Dermis blood vessel endothelial cell (primary cell): Measurements from ENCODE around the gene GMPR. TPM values are rescaled to one million over a fixed set of nuclear protein-coding genes. Genes with fewer than 3 reads are reported as not detected.
"Not testable (repeated sequence)": the region's sequence is repeated elsewhere in the genome, so short reads cannot be mapped to it uniquely, and the experiment has no call there.

Experiments used
- DNase-seq: peaks from one replicate; pipeline ENCODE4 v3.0.0; 2010
- total RNA-seq: library from RNA; depleted of rRNA; stranded (reverse); fragments of >200 nt; gene quantifications from 2 replicates; pipeline ENCODE4 v1.2.3, GENCODE V29; 2014

Gene GMPR
- total RNA-seq, 1 donor from 2014 or later = 26.0 TPM

DNA sequence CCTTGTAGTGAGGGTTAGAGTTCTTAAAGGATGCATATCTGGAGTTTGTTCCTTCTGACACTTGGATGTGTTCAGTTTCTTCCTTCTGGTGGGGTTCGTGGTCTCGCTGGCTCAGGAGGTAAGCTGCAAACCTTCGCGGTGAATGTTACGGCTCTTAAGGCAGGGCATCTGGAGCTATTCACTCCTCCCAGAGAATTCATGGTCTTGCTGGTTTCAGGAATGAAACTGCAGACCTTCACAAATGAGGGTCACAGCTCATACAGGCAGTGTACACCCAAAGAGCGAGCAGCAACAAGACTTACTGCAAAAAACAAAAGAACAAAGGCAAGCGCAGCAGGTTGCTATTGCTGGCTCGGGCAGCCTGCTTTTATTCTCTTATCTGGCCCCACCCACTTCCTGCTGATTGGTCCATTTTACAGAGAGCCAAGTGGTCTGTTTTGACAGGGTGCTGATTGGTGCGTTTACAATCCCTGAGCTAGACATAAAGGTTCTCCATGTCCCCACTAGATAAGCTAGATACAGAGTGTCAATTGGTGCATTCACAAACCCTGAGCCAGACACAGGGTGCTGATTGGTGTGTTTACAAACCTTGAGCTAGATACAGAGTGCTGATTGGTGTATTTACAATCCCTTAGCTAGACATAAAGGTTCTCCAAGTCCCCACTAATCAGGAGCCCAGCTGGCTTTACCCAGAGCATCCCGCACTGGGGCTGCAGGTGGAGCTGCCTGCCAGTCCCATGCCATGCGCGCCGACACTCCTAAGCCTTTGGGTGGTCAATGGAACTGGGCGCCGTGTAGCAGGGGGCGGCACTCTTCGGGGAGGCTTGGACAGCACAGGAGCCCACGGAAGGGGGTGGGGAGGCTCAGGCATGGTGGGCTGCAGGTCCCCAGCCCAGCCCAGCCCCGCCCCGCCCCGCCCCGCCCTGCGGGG lies 12.0 kb upstream of the GMPR start:
- DNase-seq = not testable (repeated sequence)

DNA sequence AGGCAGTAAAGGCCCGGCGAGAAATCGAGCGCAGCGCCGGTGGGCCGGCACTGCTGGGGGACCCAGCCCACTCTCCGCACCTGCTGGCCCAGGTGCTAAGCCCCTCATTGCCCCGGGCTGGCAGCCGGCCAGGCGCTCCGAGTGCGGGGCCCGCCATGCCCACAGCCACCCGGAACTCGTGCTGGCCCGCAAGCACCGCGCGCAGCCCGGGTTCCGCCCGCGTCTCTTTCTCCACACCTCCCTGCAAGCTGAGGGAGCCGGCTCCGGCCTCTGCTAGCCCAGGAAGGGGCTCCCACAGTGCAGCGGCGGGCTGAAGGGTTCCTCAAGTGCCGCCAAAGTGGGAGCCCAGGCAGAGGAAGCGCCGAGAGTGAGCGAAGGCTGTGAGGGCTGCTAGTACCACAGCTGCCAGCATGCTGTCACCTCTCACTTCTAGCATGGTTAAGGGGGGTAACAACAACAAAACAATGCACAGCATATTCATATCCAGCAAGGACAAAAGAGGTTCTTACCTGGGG lies 11.3 kb upstream of the GMPR start:
- DNase-seq = no peak

DNA sequence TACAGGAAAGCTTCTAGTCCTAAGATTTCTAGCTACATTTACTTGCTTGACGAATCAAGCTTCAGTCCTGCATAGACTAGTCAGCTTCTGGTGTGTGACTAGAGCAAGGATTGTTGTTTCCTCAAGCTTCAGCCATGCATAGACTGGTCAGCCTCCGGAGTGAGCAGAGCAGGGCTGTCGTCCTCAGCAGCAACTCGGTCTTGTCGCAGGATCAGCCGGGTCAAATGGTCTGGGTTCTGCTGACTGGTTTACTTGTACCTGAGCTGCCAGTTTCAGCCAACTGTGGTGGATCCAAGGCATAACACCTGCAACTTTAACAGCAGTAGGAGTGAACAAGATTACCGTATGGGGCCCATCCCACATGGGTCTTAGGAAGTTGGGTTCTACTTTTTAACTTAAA lies 10.8 kb upstream of the GMPR start:
- no peak for DNase-seq

DNA sequence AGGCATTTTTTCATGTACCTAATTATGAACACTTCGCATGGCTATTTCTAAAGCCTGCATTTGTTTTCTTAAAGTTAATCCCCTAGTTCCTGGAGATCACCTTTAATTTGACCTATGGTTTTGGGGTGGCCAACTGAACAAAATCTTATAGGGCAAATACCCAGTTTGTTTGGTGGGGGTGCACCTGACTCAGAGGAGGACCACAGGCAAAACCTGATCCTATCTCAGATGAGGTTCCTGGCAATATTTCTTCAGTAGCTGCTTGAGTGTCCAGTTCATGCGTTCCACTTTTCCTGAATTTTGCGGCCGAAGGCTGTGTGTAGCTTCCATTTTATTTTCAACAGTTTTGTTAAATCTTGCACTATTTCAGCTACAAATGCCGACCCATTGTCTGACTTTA lies 10.3 kb upstream of the GMPR start:
- DNase-seq = no peak

DNA sequence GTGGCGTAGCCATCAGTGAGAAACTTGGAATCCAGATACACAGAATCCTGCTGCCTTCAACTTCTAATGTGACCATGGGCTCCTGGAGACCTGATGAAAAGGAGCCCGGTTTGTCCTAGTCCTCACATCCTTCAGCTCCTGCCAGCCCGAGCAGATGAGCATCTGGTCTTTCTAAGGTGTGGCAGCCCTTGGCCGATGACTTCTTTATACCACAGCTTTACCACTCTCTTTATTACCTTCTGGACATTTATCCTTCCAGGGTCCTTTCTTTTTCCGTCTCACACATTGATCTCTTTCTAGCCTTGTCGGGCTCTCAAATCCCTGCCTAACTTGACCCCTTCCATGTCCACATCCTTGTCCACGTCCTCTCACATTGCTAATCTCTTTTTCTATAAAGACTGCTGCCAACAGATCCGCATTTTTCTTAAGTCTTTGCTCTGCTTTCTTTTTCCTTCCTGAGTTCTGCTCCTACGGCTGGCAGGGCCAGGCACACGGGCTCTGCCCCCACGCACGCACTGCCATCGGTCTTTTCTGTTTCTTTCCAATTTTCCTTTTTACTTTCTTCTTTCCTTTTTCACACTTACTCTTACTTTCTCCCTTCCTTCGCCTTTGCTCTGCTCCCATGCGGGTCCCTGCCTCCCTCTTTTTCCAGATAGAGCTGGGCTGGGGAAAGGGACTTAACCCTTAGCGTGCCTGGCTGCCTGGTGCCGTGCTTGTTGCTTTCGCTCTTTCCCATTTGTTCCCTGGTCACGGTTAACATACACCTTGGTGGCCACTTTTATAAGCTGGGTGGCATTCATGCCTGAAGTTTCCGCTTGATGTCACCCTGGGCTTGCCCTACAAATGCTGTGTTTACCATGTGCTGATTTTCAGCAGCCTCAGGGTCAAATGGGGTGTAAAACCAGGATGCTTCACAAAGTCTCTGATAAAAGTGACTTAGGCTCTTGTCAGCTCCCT lies 9.4 kb upstream of the GMPR start:
- DNase-seq = peak; percentile 31

DNA sequence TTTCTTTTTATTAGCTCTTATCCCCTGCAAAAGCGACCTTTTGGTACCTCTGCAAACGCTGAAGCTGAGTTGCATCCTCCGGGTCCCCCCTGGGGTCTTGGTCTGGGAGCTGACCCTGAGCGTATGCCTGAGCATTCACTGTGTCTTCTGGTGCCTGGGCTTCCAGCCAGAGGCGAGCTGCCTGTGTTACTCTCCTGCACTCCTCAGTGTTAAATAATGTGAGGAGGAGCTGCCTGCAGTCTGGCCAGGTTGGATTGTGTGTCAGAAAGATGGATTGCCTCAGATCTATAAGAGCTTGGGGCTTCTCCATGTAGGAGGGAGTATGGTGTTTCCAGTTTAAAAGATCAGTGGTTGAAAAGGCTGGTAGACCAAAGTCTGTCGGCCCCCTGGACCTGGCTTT lies 8.7 kb upstream of the GMPR start:
- DNase-seq = no peak

DNA sequence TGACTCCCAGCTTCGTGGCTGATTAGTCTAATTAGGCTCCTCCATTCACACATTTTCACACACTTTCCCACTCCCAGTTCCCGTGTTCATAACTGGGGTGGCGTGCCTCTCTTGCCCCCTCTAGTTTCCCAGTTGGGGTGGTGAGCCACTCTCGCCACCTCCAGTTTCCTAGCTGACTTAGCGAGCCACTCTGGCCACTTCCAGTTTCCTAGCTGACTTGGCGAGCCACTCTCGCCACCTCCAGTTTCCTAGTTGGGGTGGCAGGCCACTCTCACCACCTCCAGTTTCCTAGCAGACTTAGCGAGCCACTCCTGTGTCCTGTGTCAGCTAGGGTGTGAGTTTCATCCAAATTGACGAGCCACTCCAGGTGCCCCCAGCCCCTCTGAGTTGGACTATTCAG lies 7.4 kb upstream of the GMPR start:
- no peak for DNase-seq

DNA sequence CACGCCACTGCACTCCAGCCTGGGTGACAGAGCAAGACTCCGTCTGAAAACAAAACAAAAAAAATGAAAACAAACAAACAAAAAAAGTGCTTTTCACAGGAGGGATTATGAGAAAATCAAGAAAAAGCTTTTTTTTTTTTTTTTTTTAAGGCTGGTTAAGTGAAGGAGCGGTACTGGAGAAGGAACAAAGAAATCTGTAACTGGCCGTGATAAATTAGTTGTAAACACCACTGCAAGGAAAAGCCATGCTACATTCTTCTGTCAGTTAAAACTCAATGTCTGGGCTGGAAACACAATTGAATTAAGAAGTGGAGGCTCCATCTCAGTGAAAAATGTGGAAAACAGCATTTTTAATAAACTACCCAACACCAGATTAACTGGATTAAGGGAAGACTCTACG lies 6.3 kb upstream of the GMPR start:
- DNase-seq = no peak

DNA sequence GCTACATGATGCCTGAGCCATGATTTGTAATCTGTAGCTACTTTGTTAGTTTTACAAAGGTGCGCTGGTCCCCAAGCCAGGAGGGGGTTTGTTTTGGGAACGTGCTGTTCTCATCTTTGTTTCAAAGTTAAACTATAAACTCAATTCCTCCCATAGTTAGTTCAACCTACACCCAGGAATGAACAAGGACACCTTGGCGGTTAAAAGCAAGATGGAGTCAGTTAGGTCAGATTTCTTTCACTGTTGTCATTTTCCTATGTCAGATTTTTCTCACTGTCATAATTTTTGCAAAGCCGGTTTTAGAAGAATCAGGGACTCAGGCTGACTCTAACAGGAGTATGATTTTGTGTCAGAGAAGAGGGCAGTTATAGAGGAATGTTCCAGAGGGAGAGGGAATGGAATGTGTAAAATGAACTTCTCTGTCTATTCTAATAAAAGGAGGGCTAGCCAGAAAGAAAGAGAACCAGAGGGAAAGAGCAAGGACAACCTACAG lies 2.3 kb upstream of the GMPR start:
- no peak for DNase-seq

DNA sequence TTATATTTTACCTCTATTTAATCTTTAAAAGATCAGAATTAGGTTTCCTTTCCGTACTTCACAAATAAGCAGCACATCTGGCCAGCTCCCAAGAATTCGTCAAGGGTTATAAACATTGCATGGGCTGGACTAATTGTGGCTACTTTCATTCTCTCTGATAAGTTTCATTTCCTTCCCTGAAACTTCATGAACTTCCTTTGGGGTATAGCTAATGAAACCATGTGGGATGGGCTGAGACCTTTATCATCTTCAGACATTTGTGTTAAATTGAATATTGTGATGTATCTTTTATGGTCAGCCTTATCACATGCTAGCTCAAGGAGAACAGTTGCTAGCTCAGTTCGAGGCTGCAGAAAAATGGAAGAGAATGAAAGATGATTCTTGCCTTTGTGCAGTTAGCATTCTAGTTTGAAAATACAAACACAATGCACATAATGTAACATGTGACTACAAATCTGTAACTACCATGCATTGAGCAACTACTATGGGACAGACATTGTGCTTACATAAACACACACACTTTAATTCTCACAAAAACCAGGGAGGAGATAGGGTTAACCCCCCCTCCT lies 1.7 kb upstream of the GMPR start:
- peak; percentile 79 for DNase-seq

DNA sequence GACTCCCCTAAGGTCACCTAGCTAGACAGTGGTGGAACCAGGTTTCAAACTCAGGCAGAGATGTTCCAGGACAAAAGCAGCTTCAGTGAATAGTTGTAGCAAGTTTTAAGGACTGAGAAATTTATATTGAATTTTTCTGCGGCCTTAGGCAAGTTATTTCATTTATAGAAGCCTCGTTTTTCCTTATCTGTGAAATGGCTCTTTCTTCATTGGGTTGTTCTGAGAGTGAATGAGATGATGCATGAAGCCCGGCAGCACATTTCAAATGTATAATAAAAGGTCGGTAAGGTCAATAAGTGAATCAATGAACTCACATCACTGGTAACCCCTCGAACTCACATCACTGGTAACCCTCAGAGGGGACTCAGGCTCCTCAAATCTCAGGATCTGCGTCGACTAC lies 1.1 kb upstream of the GMPR start:
- no peak for DNase-seq

DNA sequence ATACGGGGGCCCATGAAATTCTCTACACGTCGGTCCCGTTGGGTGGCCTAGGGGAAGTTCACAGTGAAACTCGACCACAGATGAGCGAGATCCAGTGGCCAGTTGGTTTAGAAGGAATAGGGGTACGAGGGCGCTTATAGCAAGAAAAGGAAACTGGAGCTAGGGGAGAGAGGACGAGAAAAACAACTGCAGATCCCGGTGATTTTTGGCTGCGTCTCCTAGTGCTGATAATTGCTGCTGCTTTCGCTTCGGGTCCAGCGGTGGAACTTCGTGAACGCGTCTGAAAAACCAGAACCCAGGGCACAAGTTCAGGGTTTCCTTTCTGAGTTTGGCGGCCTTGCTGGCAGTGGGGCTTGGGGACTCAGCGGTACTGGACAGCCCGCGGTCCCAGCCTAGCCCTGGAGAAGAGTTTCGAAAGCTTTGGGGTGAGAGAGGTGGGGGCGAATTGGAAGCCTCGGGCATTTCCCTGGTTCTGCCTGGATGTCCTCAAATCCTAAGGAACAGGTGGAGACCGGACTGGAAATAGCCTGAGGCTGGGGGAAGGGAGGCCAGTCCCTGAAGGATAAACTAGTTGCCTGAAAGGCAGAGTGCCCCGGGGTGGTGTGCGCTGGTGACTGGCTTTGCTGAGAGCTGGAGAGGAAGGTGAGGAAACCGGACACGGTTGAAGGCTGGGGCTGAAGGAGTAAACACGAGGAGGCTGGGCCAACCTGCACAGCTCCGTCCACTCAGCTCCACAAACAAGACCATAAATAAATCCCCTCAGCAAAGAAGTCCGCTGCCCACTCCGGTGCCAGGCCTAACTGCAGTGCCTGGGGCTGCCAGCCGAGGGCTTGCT lies 793 bp downstream of the GMPR start:
- DNase-seq = peak; percentile 53

DNA sequence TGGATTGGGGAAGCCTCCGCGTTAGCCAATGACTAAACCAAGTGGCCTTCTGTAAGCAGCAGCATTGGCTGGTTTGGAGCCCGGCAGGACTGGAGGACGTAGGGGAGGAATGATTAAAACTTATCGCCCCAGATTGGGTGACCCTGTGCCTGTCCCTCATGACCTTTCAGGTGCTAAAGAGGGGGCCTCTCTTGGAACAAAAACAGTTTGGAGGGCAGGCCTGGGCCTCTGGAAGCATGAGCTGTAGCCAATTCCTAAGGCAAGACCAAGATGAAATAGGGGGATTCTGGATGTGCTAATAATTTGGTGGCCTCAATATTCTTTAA lies 1.4 kb downstream of the GMPR start:
- DNase-seq = peak; percentile 93

DNA sequence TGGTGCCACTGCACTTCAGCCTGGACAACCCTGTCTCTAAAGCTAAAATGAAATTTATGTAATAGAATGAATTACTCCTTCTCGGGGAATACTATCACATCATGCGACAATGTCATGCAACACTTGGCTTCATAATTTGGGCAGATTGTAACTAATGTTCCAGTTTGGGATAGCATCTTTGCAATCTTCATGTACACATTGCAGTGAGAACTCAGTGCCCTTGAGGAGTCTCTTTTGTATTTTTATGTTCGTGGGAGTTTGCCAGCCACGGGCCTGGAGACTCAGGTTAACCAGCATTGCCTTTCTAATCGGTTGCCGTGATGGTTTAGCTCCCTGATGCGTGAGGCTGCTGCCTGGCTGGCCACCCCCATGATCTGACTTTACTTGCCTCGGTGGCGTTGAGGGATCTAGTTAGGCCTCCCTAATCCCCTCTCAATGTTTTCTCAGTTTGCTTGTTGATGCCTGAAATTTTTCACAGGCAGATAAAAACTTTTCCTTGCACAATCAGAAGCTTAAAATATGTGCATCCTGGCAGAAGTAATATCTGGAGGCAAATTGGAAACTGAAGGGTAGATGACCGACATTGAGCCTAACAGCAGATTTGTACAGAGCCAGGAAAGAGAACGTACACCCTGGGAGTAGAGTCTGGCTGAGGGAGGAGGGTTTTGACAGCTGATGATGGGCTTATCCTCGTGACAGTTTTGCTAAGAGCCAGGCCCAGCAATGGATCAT lies 2.4 kb downstream of the GMPR start:
- DNase-seq = no peak

DNA sequence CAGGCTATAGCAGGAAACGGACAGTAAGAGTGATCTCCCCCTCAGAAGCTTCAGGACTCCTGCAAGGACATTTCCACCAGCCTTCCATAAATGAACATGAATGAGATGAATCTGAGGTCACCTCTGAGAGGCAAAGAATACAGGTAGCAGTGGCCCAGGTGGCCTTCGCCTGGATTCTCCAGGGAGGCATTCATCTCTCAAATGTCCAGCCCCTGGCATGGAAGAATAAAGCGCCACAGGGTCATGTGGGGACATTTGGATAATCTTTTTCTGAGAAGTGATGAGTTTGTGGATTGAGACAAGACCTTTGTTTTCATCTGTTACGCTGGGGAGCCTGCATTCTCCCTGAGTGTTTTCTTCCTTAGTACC lies 2.9 kb downstream of the GMPR start:
- no peak for DNase-seq

DNA sequence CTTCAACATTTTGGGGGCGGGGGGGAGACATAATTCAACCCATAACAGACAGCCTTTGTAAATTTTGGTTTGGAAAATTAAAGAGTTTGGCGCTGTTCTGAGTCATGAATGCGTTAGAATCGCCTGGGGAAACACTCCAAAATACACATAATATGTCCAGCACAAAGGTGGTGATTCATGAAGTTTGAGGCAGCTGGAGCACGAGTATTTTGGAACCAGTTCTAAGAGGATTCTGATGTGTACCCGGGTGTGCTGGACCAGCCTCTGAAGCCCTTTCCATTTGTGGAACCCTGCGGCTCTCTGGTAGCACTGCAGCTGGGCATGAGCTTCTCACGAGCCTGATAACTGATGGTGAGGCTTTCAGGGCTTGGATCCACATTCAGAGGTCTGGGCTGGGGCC lies 4.7 kb downstream of the GMPR start:
- DNase-seq = peak; percentile 46

DNA sequence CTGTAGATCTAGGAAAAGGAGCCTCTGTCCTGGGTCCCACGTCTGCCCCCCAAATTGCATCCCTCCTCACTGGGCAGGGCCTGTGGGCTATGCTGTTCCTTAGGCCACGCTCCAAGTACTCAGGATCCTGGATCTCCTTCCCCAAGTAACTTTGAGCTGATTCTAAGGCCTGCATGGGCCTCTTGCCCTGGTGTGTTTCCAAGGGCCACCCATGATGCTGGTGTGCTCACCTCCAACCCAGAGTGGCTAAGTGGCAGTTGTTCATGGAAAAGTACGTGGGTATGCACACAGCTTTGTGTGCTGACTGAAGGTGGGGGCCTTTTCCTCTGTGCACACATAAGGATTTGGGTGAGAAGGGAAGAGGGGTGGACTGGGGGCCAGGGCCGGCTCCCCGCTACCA lies 5.3 kb downstream of the GMPR start:
- no peak for DNase-seq

DNA sequence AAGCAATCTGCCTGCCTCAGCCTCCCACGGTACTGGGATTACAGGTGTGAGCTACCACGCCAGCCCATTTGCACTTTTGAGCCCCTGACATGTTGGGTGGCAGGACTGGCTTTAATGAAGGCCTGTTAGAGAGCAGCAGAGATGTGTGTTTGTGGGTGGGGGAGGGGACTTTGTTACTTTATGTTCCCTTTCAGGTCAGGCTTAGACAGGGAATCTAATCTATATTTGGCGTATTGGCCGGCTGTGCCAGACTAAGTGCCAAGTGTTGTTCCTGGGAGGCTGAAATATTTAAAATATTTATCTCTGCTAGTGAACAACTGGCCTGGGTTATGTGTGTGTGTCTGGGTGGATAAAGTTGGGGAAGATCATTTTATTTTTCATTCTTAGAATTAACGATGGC lies 6.1 kb downstream of the GMPR start:
- no peak for DNase-seq

DNA sequence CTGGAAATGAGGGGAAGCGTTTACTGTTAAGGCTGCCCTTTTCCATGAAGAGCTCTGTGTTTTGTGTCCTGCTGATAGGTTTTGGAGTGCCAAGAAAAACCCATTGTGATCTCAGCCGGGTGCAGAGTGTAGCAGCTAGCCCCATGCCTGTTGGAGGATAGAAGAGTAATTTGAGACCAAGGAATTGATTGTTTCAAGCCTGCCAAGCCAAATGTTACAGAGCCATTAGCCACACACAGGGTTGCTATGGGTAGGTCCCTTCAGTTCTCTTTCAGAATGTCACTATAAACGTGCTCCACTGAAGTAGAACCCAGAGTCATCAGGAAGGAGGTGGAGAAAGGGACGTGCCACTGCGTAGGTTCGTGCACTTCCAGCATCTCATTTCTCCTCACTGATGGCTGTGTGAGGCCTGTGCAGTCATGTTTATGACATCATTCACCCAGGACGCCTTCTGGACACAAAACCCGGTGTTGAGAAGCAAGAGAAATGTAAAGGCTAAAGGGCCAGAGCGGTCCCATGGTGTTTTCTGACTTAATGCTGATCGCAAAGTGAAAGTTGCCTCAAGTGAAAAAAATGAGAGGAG lies 6.6 kb downstream of the GMPR start:
- no peak for DNase-seq

DNA sequence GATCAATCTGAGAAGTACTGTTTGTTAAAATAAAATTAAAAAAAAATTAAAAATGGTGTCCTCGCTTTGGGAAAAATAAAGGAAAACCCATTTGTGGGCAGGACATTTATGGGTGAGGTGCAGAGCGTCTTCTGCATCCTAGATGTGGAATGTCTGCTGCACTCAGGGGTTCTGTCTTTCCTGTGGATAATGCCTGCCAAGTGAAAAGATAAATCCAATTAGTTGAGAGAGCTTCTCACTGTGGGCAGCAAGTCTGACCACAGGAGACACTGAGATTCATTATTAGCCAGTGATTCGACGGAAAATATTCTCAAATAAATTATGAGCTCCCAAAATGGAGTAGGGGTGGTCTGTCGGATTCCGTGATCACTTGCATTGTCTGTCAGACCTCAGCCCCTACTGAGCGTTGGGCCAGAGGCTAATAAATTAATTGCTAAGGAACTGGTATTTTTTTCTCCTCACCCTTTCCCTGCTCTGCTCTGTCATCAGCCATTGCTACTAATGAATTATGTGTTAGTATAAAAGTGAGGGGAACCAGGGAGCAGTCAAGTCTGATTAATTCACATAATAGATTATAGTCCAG lies 10.0 kb downstream of the GMPR start:
- no peak for DNase-seq

DNA sequence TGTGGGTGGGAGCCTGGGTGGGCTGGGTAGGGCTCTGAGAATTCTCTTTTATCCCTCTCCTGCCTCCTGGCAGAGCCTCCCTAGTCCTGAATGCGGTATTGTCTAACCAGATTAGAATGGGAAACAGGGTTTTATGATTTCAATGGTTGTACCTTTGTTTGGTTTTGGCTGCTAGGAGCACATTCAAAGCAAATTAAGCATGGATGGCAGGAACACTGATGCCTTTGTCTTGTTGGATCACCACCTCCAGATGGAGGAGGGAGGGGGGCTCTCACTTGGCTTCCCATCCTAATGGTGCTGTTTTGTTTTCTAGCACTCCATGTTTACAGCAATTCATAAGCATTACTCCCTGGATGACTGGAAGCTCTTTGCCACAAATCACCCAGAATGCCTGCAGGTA lies 11.6 kb downstream of the GMPR start:
- no peak for DNase-seq
